ENCODE data around the gene CDH22.

The CDH22 gene

GRCh38 chr20:46344488-46345162, 36.3 kb upstream of the CDH22 start:
- no peak for DNase-seq (ENCODE audit: low read depth in 4 of 4, low spot score in 1 of 4)

GRCh38 chr20:46343975-46344357, 35.7 kb upstream of the CDH22 start:
- no peak for DNase-seq (ENCODE audit: low read depth in 4 of 4, low spot score in 1 of 4)

GRCh38 chr20:46343348-46343974, 35.2 kb upstream of the CDH22 start:
- DNase-seq (ENCODE audit: low read depth in 4 of 4, low spot score in 1 of 4) = no peak

GRCh38 chr20:46342451-46343347, 34.4 kb upstream of the CDH22 start:
- DNase-seq (ENCODE audit: low read depth in 4 of 4, low spot score in 1 of 4) = no peak

GRCh38 chr20:46342010-46342378, 33.7 kb upstream of the CDH22 start:
- DNase-seq (ENCODE audit: low read depth in 4 of 4, low spot score in 1 of 4) = no peak

GRCh38 chr20:46341074-46342009, 33.0 kb upstream of the CDH22 start:
- no peak for DNase-seq (ENCODE audit: low read depth in 4 of 4, low spot score in 1 of 4)

- DNase-seq (ENCODE audit: low read depth in 4 of 4, low spot score in 1 of 4) = no peak
Observed at GRCh38 chr20:46339037-46339436, 30.7 kb upstream of the CDH22 start.

- DNase-seq (ENCODE audit: low read depth in 4 of 4, low spot score in 1 of 4) = no peak
Observed at GRCh38 chr20:46336735-46337134, 28.4 kb upstream of the CDH22 start.

GRCh38 chr20:46334303-46334904, 26.1 kb upstream of the CDH22 start:
- DNase-seq (ENCODE audit: low read depth in 4 of 4, low spot score in 1 of 4) = no peak

- DNase-seq (ENCODE audit: low read depth in 4 of 4, low spot score in 1 of 4) = no peak
Observed at GRCh38 chr20:46333161-46333991, 25.1 kb upstream of the CDH22 start.

- no peak for DNase-seq (ENCODE audit: low read depth in 4 of 4, low spot score in 1 of 4)
Observed at GRCh38 chr20:46332373-46333160, 24.3 kb upstream of the CDH22 start.

- DNase-seq (ENCODE audit: low read depth in 4 of 4, low spot score in 1 of 4) = no peak
Observed at GRCh38 chr20:46331611-46332361, 23.5 kb upstream of the CDH22 start.

- DNase-seq (ENCODE audit: low read depth in 4 of 4, low spot score in 1 of 4) = no peak
Observed at GRCh38 chr20:46330831-46331371, 22.6 kb upstream of the CDH22 start.

- no peak for DNase-seq (ENCODE audit: low read depth in 4 of 4, low spot score in 1 of 4)
Observed at GRCh38 chr20:46330072-46330763, 21.9 kb upstream of the CDH22 start.

GRCh38 chr20:46328200-46328882, 20.0 kb upstream of the CDH22 start:
- no peak for DNase-seq (ENCODE audit: low read depth in 4 of 4, low spot score in 1 of 4)

GRCh38 chr20:46327557-46327956, 19.3 kb upstream of the CDH22 start:
- no peak for DNase-seq (ENCODE audit: low read depth in 4 of 4, low spot score in 1 of 4)

- DNase-seq (ENCODE audit: low read depth in 4 of 4, low spot score in 1 of 4) = no peak
Observed at GRCh38 chr20:46325789-46326188, 17.5 kb upstream of the CDH22 start.
